MCF 10A (cell line): ENCODE data around the gene TFF3. TPM values are rescaled to one million over a fixed set of nuclear protein-coding genes. Genes with fewer than 3 reads are reported as not detected.

ENCODE experiments used
- BruUV-seq: library from RNA; stranded (reverse); fragments of 400-500 nt; replicated peaks from 2 replicates; lab custom pipeline; 2021; lab: Mats Ljungman, UMichigan
- CTCF ChIA-PET: fragments of 300-600 bp; sonication (Branson Sonifier 250); formaldehyde crosslinking; extraction: SDS; loops from one replicate; lab custom pipeline; 2021; ENCODE audit warnings: antibody characterized with exemption, inconsistent platforms; lab: Yijun Ruan, JAX
- POLR2A ChIA-PET: fragments of 300-600, 350-650 bp; sonication (Branson Sonifier 250); formaldehyde crosslinking; extraction: SDS; loops from one replicate; lab custom pipeline; 2020; ENCODE audit warnings: antibody characterized with exemption, inconsistent platforms; lab: Yijun Ruan, JAX
- DNase-seq: peaks from one replicate; pipeline ENCODE4 v3.0.0-alpha.2; 2018; ENCODE audit not compliant: unreplicated experiment
- H3K27ac Mint-ChIP-seq: one replicate; pipeline ENCODE4 v1.8.0; 2022; ENCODE audit warnings: mild to moderate bottlenecking, low read depth, mixed read lengths; ENCODE audit not compliant: unreplicated experiment
- H3K27me3 Mint-ChIP-seq: one replicate; pipeline ENCODE4 v1.8.0; 2022; ENCODE audit warnings: mixed read lengths; ENCODE audit not compliant: insufficient read depth, unreplicated experiment
- H3K36me3 Mint-ChIP-seq: one replicate; pipeline ENCODE4 v1.8.0; 2022; ENCODE audit warnings: mild to moderate bottlenecking, moderate library complexity, mixed read lengths; ENCODE audit not compliant: insufficient read depth, unreplicated experiment
- H3K4me1 Mint-ChIP-seq: one replicate; pipeline ENCODE4 v1.8.0; 2022; ENCODE audit warnings: mixed read lengths; ENCODE audit not compliant: insufficient read depth, unreplicated experiment
- H3K4me3 Mint-ChIP-seq: one replicate; pipeline ENCODE4 v1.8.0; 2022; ENCODE audit warnings: mild to moderate bottlenecking, moderate library complexity, mixed read lengths; ENCODE audit not compliant: unreplicated experiment
- H3K9me3 Mint-ChIP-seq: one replicate; pipeline ENCODE4 v1.8.0; 2022; ENCODE audit warnings: mixed read lengths; ENCODE audit not compliant: unreplicated experiment
- intact Hi-C: fragments of 100-400 bp; cut with micrococcal nuclease; formaldehyde crosslinking; loops from 2 replicates; pipeline ENCODE4 v1.14.1; 2022
- total RNA-seq: library from RNA; stranded (reverse); gene quantifications from 2 replicates; pipeline ENCODE4 v1.2.3, GENCODE V29; 2022
- TF ChIP-seq, protein P1 (sequence below): fragments of 200-600 bp; IDR thresholded peaks from one replicate; pipeline ENCODE4 v1.8.0; 2022; ENCODE audit warnings: antibody characterized with exemption, mild to moderate bottlenecking; ENCODE audit not compliant: unreplicated experiment

Gene TFF3
- total RNA-seq, 1 experiment from 2014 or later: not detected

GRCh38 chr21:42306366-42307035, 8.7 kb downstream of the TFF3 start:
- no peaks in the 10 kb centered on the region for H3K36me3 Mint-ChIP-seq
- H3K27me3 Mint-ChIP-seq: no peaks in the 10 kb centered on the region
- intact Hi-C loops: no loop called here
- CTCF ChIA-PET: interaction anchor here (0.6 kb wide), 1 partner anchor 61 kb away, joined by 3 read pairs; no protein-coding TSS in a partner anchor
- H3K27ac Mint-ChIP-seq: no peak overlapping the region
- H3K4me3 Mint-ChIP-seq: no peak overlapping the region
- no peaks in the 10 kb centered on the region for H3K4me1 Mint-ChIP-seq
- POLR2A ChIA-PET: no interaction called here
- no peaks in the 10 kb centered on the region for H3K9me3 Mint-ChIP-seq
- DNase-seq: no peak
- BruUV-seq: no TSS peak
- TF ChIP-seq, protein P1, sequence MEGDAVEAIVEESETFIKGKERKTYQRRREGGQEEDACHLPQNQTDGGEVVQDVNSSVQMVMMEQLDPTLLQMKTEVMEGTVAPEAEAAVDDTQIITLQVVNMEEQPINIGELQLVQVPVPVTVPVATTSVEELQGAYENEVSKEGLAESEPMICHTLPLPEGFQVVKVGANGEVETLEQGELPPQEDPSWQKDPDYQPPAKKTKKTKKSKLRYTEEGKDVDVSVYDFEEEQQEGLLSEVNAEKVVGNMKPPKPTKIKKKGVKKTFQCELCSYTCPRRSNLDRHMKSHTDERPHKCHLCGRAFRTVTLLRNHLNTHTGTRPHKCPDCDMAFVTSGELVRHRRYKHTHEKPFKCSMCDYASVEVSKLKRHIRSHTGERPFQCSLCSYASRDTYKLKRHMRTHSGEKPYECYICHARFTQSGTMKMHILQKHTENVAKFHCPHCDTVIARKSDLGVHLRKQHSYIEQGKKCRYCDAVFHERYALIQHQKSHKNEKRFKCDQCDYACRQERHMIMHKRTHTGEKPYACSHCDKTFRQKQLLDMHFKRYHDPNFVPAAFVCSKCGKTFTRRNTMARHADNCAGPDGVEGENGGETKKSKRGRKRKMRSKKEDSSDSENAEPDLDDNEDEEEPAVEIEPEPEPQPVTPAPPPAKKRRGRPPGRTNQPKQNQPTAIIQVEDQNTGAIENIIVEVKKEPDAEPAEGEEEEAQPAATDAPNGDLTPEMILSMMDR: no peak

- POLR2A ChIA-PET: no interaction called here
- CTCF ChIA-PET: interaction anchor here (0.6 kb wide), 1 partner anchor 62 kb away, joined by 3 read pairs; no protein-coding TSS in a partner anchor
- Mint-ChIP-seq H3K27ac (no peak overlapping the region), H3K27me3 (no peaks in the 10 kb centered on the region), H3K9me3 (no peaks in the 10 kb centered on the region), H3K4me1 (no peaks in the 10 kb centered on the region), H3K4me3 (no peak overlapping the region), H3K36me3 (no peaks in the 10 kb centered on the region)
- no peak for DNase-seq
- intact Hi-C loops: no loop called here
- BruUV-seq: no TSS peak
- TF ChIP-seq, protein P1: no peak
These were observed 9.5 kb downstream of the TFF3 start for GRCh38 chr21:42305707-42306147.

DNA sequence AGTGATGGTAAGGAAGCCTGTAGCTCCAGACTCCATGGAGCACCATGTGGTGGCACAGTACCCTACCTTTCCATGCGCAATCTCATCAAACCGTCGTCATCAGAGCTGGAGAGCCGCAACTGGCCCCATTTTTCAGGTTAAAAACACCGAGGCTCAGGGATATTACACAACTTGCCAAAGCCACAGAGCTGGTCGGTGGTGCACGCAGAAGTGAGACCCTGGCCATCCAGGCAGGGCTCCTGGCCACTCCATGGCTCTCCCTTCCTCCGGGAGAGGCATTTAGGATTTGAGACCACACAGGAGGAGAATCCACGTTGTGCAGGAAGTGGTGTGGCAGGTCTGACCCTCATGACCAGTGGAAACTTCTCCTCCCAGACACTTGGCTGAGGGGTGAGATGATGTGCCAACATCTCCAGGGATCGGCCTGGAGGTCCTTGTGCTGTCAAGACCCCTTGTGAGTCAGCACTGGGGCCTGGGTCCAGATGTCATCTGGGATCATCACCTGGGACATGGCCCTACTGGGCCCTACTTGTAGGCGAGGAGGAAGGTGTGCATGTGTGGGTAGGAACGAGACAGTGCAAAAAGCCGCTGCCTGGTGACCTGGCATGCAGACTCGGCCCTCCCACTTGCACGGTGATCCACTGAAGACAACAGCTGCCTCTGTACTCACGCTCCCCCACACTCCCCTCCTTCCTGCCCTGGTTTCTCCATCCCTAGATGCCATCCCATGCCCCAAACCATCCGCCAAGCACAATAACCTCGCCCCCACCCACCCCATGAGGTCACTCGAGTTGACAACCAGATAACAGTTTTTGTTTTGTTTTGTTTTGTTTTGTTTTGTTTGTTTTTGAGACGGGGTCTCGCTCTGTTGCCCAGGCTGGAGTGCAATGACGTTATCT, 10.4 kb downstream of the TFF3 start:
- no TSS peak for BruUV-seq
- no peak overlapping the region for H3K4me3 Mint-ChIP-seq

More for the DNA sequence above, 10.4 kb downstream of the TFF3 start:
- TF ChIP-seq, protein P1: no peak
- POLR2A ChIA-PET: no interaction called here
- H3K9me3 Mint-ChIP-seq: no peaks in the 10 kb centered on the region
- no peak for DNase-seq
- no peaks in the 10 kb centered on the region for H3K27me3 Mint-ChIP-seq
- H3K36me3 Mint-ChIP-seq: no peaks in the 10 kb centered on the region
- intact Hi-C loops: no loop called here
- H3K4me1 Mint-ChIP-seq: no peaks in the 10 kb centered on the region
- CTCF ChIA-PET: no interaction called here
- H3K27ac Mint-ChIP-seq: no peak overlapping the region
